ENCODE data around the gene RGS3. TPM values are rescaled to one million over a fixed set of nuclear protein-coding genes. Genes with fewer than 3 reads are reported as not detected.

Gene RGS3
- total RNA-seq, 2 donors from 2014 or later, result 25.7 to 96.9 TPM

DNA sequence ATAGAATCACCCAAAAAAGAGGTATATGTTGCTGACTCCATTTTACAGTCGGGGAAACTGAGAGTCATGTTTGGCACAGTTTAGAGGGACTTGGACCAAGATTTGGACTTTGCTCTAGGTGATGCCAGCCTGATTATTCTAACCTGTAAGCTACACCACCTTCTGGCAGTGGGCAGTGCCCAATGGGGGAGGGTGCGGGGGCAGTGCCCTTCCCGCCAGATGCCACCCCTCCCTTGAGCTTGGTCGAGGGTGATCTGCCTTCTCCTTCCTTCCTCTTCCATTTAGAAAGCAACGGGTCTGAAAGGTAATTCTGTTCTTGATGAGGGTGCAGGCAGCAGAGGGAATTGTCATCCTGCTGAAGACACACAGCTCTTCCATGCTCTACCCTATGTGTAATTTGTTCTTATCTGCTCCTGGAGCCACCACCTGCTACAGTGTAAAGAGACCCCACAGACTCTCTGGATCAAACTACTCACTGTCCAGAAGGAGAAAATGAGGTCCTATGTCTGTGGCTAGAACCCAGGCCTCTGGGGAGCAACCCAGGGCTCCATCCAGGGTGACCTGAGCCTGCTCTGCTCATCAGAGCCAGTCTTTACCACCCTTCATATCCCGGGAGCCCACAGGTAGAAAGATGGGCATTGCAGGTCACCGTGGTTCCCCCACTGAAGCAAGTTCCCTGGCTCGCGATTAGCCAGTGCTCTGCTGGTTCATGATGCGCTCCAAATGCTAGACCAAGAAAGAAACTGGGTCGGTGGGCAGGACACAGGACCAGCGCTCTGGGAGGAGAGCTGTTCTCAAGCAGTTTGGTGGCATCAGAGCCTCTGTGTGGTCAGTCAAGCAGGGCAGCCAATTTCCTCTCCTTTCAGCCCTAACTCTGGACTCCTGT, 156.2 kb downstream of the RGS3 start:
- peak overlapping the region; percentile 80 to 91 (median 86) for H3K27ac ChIP-seq
- no peaks in the 10 kb centered on the region for H3K36me3 ChIP-seq (replicated peaks in 1 of 2; ENCODE audit: insufficient read depth in 1 of 2, low read depth in 2 of 2)
- TF ChIP-seq POLR2A (IDR thresholded peaks at IDR 0.05), result no peak
- TF ChIP-seq, protein P1, sequence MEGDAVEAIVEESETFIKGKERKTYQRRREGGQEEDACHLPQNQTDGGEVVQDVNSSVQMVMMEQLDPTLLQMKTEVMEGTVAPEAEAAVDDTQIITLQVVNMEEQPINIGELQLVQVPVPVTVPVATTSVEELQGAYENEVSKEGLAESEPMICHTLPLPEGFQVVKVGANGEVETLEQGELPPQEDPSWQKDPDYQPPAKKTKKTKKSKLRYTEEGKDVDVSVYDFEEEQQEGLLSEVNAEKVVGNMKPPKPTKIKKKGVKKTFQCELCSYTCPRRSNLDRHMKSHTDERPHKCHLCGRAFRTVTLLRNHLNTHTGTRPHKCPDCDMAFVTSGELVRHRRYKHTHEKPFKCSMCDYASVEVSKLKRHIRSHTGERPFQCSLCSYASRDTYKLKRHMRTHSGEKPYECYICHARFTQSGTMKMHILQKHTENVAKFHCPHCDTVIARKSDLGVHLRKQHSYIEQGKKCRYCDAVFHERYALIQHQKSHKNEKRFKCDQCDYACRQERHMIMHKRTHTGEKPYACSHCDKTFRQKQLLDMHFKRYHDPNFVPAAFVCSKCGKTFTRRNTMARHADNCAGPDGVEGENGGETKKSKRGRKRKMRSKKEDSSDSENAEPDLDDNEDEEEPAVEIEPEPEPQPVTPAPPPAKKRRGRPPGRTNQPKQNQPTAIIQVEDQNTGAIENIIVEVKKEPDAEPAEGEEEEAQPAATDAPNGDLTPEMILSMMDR (IDR thresholded peaks at IDR 0.05), result no peak
- H3K4me1 ChIP-seq, result peaks cover 54% of the 10 kb centered on the region
- H3K27me3 ChIP-seq, result no peaks in the 10 kb centered on the region
- no peak overlapping the region for H3K4me3 ChIP-seq
- 29 to 38% methylated on average over 5 to 12 of the region's 12 CpGs for WGBS, 2 donors
- ATAC-seq, result peak; percentile 19
- intact Hi-C loops (cut with DNase I), result no loop called here
- peak in 2 of 4 donors; percentile 49 to 50 for DNase-seq
- H3K9me3 ChIP-seq, result no peaks in the 10 kb centered on the region

DNA sequence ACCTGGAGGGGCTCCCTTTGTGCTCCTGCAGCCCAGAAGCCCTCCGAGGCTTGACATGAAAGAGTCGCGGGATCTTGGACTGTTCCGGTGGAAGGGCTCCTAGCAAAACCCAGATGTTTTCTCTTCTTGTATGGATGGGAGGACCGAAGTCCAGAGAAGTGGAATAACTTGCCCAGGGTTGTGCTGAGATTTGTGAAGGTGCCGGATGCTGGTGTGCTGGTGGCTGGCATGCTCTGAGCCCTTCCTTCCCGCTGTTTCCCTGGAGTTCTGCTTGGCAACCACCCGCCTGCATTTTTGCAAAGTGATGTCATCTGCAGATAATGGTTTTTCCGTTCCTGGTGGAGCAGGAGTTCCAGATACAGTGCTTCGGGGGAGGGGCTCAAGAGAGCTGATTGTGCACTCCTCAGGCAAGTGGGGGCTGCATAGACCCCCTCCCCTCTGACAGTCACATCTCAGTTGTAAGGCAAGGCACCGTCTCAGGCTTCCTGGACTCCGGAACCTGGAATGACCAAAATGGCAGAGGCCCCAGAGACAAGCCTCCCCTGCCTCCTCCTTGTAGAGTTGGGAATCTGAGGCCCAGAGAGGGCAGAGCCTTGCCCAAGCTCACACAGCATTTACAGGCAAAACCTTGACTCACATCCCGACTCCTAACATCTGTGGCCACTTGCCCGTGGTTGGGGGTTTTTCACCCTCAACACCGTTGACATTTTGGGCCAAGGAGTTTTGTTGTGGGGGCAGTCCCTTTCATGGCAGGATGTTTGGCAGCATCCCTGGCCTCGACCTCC, 157.0 kb downstream of the RGS3 start:
- Histone ChIP-seq H3K4me1 (peaks cover 46% of the 10 kb centered on the region), H3K27me3 (no peaks in the 10 kb centered on the region), H3K4me3 (no peak overlapping the region), H3K27ac (peak overlapping the region; percentile 80 to 91 (median 86)), H3K36me3 (replicated peaks in 1 of 2; ENCODE audit: insufficient read depth in 1 of 2, low read depth in 2 of 2) (no peaks in the 10 kb centered on the region), H3K9me3 (no peaks in the 10 kb centered on the region)
- intact Hi-C loops (cut with DNase I), result no loop called here
- ATAC-seq (peak; percentile 88), DNase-seq (peak; percentile 85 to 92 (median 88))
- peak in 2 of 3 donors; percentile 71 to 77 for TF ChIP-seq POLR2A (IDR thresholded peaks at IDR 0.05)
- TF ChIP-seq, protein P1 (IDR thresholded peaks at IDR 0.05), result no peak
- 25 to 39% methylated on average over 14 to 16 of the region's 16 CpGs for WGBS, 2 donors

DNA sequence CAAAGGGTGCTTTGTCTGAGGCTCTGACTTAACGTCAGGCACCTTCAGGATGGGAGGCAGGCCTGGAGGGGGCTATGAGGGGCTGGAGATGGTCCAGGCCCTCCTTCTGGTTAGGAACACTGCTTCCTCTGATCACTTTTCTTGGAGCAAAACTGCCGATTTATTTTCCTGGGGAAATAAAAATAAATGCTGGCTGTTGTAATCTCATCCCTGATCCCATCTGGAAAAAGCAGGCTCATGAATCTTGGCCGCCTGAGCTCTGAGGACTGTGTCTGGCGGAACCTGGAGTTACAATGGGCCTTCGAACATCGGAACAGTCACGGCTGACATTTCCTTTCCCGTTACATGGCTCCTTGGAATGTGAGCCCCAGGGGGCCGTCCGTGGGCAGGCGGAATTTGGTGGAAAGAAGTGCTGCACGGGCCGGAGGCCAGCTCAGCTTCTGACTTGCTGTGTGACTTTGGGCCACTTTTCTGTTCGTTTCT, 157.8 kb downstream of the RGS3 start:
- H3K27ac ChIP-seq, result peak overlapping the region; percentile 80 to 91 (median 86)
- no peaks in the 10 kb centered on the region for H3K27me3 ChIP-seq
- intact Hi-C loops (cut with DNase I), result no loop called here
- H3K9me3 ChIP-seq, result no peaks in the 10 kb centered on the region
- H3K4me3 ChIP-seq, result no peak overlapping the region
- 33 to 72% methylated on average over 3 to 14 of the region's 14 CpGs for WGBS, 2 donors
- H3K36me3 ChIP-seq (replicated peaks in 1 of 2; ENCODE audit: insufficient read depth in 1 of 2, low read depth in 2 of 2), result no peaks in the 10 kb centered on the region
- ATAC-seq (peak; percentile 33), DNase-seq (peak; percentile 48 to 67 (median 58))
- H3K4me1 ChIP-seq, result peaks cover 38% of the 10 kb centered on the region
- no peak for TF ChIP-seq POLR2A (IDR thresholded peaks at IDR 0.05)
- TF ChIP-seq, protein P1 (IDR thresholded peaks at IDR 0.05), result no peak

DNA sequence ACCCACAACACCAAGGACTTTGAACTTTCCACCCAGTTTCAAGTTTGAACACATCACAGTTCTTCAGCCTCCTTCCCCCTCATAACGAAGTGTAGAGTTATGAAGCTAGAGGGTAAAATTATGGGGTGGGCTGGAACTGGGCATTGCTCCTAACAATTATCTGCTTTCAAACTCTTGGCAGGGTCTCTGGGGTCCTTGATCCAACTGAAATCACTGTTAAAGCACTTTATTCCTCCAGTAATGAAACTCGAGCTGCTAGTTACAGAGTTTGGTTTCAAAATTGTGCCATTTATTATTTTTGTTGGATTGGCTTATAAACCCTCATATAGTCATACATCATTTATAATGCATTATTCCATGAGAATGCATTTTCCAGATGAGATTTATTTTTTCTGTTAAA, 158.5 kb downstream of the RGS3 start:
- 86 to 89% methylated on average over 2 of the region's 2 CpGs for WGBS, 2 donors
- H3K9me3 ChIP-seq, result no peaks in the 10 kb centered on the region
- peaks cover 36% of the 10 kb centered on the region for H3K4me1 ChIP-seq
- no peaks in the 10 kb centered on the region for H3K36me3 ChIP-seq (replicated peaks in 1 of 2; ENCODE audit: insufficient read depth in 1 of 2, low read depth in 2 of 2)
- no peak for ATAC-seq
- H3K4me3 ChIP-seq, result no peak overlapping the region
- peak overlapping the region in 3 of 4 donors; percentile 80 to 91 (median 89) for H3K27ac ChIP-seq
- TF ChIP-seq POLR2A (IDR thresholded peaks at IDR 0.05), result no peak
- TF ChIP-seq, protein P1 (IDR thresholded peaks at IDR 0.05), result no peak
- intact Hi-C loops (cut with DNase I), result no loop called here
- DNase-seq, result no peak
- H3K27me3 ChIP-seq, result no peaks in the 10 kb centered on the region
